HG03175 (cell line): ENCODE data around the gene TLK2.

Experiments used
- ATAC-seq: cut with Tn5 transposase; IDR thresholded peaks from one replicate; pipeline ENCODE4 v1.9.1; 2021; ENCODE audit warnings: mild to moderate bottlenecking, moderate library complexity; ENCODE audit not compliant: unreplicated experiment

TLK2 gene

DNA sequence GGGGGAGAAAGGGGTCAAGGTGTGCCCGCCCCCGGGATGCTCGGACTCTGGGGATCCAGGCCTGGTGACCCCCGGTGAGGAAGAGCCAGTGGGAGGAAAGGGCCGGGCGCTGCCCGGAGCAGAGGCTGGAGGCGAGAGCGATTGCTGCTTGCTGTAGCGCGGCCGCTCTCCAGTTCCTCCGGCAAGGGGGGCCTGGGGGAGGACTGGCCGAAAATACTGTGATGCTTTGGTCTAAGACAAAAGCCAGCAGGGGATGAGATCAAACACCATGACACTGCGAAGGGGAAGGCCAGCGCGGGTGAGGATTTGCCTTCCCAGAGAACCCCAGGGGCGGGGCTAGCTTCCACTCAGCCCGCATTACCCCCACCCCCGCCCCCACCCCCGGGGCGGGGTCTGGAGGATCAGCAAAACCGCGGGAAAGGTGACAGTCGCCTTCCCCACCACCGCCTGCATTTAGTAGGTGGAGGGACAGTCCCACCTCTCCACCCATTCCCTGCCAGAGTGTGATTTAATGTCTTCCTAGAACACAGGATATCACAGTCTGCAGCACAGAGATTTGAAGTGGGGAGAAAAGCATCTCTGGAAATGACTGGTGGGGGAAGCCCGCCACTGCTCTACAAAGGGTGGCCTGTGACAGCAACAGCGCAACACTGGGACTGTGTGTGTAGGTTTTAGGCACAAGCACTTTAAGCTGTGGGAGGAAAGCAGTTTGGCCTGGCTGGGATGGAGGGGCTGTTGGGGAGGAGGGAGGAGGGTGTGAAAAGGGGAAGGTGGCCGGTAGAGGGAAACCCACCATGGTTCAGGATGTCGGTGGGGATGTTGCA is 174.6 kb downstream of the TLK2 start:
- peak; percentile 84 for ATAC-seq

DNA sequence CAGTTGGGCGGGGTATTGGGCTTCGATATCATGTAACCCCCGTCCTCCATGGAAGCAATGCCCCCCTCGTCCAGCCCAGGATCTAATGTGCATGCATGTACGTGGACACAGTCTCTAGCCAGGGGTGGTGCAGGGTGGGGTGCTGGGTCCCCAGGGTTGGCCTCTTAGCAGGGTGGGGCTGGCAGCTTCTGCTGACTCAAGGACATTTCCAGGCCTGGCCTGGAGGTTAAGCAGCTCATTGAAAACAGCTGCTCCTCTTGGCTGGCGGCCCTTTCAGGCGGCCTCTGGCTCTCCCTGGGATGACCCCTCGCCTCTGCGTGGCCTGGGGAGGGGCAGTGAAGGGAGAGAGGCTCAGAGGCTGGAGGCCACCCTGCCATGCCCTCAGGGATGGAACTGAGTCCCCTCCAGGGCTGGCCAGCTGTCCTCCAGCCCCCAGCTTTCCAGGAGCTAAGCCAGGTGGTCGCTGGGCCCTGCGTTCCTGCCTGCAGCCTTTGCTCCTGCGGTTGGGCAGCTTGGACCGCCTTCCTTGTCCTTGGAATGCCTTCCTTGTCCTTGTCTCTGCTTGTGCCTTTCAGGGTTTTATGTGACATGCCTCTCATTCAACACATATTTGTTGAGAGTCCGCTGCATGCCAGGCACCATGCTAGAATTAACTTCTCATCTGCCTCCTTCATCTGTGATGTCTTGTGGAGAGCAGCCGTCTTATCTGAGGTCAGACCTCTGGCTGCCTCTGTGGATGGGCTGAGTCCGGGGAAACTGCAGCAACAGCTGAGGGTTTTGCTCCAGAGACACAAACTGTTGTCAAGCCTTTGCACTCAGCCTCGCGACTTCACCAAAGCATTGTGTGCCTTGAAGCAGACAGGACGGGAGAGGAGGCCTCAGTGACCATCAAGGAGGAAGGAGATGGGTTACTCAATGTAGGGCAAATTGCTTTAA is 175.5 kb downstream of the TLK2 start:
- ATAC-seq: no peak

DNA sequence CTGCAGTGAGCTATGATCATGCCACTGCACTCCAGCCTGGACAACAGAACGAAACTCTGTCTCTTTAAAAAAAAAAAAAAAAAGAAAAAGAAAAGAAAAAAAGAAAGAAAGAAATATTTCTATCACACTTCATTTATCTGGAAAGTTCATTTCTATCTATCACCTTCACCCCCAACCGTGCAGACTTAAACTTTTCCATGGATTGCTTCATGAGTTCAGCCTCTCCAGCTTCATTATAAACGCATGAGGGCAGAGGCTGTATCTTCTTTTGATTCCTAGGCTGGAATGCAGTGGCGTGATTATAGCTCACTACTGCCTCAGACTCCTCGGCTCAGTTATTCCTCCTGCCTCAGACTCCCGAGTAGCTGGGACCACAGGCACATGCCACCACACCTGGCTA is 177.0 kb downstream of the TLK2 start:
- no peak for ATAC-seq

DNA sequence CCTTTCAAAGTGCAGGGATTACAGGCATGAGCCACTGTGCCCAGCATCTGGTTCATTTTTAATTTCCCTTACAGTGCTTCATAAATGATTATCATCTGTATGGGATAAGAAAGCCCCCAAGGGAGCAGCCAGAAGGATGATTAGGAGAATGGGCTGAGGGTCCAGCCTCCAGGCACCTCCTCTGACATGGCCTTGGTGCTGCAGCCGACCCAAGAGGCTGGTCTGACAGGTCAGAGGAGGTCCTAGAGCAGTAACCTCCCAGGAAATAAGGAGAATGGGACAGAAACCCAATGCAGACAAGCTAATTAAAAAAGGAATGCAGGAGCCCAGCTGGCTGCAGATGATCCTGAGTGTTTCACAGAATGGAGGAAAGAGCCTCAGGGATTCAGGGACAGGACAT is 177.8 kb downstream of the TLK2 start:
- no peak for ATAC-seq

DNA sequence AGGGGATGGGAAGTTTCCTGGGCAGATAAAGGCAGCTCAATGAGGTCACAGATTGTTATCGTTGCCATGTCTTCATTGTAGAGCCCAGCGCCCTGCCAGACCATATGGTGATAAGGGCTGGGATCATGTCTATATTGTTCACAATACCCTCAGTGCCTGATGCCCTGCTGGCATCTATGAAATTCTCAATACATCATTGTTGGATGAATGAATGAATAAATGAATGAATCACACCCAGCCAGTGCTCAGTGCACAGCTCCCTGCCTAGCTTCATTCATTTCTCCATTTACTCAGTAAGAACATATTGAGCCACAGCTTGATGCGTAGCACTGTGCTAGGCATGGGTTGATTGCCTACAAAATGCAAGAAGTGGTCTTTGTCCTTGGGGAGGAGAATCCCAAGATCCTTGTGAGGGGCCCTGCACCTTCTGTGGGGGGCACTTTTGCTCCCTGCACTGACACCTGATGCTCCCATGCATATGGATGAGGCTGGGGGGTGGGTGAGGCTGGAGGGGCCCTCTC is 178.6 kb downstream of the TLK2 start:
- no peak for ATAC-seq

DNA sequence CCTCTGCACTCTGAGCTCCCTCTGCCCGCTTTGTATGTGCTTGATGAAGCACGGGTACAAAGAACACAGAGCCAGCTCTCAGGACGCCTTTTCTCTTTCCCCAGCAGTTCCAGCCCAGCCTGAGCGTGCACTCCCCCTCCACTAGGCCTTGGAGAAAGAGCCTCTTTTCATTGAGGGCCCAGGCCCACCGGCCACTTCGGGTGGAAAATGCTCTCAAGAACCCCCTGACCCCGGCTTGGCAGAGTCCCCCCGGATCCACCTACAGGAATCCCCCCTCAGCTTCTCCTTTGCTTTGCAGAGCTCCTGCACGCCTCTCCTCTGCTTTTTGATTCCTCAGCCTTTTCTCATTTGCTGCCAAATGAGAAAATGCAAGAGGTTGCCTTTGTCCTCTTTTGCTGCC is 179.1 kb downstream of the TLK2 start:
- ATAC-seq: no peak

DNA sequence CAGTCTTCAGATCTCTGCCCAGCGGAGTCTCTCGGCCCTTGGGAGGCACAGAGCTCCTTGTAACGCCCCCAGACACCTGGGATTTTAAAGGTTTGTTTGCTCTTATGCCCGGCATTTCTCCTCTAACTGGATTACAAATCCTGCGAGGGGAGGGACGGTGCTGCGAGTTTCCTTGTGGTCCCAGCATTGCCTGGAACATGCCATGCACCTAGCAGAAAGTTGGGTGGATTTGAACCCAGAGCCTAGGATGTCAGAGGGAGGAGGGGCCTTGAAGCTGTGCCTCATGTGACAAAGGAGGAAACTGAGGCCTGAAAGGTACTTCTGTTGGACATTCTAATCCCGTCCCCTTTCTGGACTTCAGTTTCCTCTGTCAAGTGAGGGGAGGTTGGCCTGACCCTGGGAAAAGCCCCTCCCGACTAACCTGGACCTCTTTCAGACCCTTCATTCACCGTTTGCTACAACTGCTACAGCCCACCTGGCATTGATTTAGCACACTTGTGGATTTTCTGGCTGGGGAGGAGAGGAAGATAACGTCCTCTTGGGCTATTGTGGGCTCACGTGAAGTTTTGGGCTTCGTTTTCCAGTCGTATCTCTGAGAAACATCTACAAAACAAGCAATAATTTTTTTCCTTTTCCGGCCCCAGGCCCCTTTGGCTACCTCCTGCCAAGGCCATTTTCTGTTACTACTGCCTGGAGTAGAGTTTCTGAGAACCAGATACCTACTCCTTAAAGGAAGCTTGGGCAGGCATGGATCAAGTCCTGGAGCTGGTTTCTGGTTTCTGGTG is 179.7 kb downstream of the TLK2 start:
- no peak for ATAC-seq

DNA sequence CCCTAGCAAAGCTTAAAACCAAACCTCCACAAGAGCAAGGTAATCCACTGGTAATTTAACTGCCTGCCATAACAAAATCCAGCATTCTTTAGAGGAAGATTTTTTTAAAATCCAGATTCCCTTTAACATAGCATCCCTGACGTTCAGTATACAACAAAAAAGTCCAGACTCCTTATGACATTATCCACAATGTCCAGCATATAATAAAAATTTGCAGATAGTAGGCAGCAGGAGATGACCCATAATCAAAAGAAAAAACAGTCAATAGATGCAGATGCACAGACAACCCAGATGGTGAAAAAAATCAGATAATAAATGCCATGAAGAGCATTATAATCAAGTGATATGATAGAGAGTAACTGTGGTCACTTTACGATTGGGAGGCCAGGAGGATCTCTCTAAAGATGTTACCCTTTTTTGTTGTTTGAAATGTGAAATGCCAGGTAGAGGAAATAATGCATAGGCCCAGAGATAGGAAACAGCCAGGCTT is 182.0 kb downstream of the TLK2 start:
- ATAC-seq: no peak

DNA sequence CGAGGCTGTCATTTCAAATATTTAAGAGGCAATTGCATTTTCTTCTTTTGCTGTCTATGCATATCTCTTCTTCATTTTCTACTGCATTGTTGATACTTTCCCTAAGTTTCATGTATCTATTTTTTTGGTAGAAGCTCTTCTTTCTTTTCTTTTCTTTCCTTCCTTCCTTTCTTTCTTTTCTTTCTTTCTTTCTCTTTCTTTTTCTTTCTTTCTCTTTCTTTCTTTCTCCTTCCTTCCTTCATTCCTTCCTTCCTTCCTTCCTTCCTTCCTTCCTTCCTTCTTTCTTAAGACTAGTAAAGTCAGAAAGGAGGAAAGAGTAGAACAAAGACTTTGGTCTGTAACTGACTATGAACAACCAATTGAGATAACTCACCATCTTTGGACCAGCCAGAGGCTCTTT is 182.7 kb downstream of the TLK2 start:
- ATAC-seq: no peak

DNA sequence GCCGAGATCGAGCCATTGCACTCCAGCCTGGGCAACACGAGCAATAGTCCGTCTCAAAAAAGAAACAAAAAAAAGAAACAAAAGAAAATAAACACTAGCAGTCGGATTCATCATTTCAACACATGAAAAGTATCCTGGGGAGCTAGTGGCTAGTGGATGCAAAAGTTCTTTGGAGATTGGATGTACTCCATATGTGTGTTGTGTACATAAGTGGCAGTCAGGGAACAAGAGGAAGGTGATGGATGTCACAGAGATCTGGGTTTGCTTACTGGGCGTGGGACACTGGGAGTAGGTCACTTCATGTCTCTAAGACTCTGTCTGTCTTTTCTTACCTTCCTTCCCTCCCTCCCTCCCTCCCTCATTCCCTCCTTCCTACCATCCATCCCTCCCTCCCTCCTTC is 184.2 kb downstream of the TLK2 start:
- ATAC-seq: no peak
